ENCODE results near the gene CCL15.

The CCL15 gene

GRCh38 chr17:35988164-35988563 is 13.2 kb downstream of the CCL15 start:
- DNase-seq: no peak

- no peak for DNase-seq
These were observed 14.7 kb downstream of the CCL15 start, which contains the start of gene CCL14 for GRCh38 chr17:35986643-35987042. TSS of gene CCL14 (minus strand) at chr17:35986729. CDS start at chr17:35986649, 80 bp downstream.

- no peak for DNase-seq
These were observed 17.2 kb downstream of the CCL15 start for GRCh38 chr17:35984140-35984539.

- DNase-seq: no peak
These were observed 18.8 kb downstream of the CCL15 start for GRCh38 chr17:35982409-35983191.

GRCh38 chr17:35981908-35982330 is 19.4 kb downstream of the CCL15 start:
- DNase-seq: no peak

- DNase-seq: no peak
These were observed 20.1 kb downstream of the CCL15 start, which contains the start of gene CCL16 for GRCh38 chr17:35981246-35981645. TSS of gene CCL16 (minus strand) at chr17:35981497. CDS start at chr17:35981420, 77 bp downstream.

- DNase-seq: no peak
These were observed 23.0 kb downstream of the CCL15 start for GRCh38 chr17:35978346-35978745.

- DNase-seq: no peak
These were observed 23.8 kb downstream of the CCL15 start for GRCh38 chr17:35977509-35977908.

GRCh38 chr17:35973333-35974260 is 27.8 kb downstream of the CCL15 start:
- peak; percentile 18 for DNase-seq

GRCh38 chr17:35972945-35973332 is 28.4 kb downstream of the CCL15 start:
- DNase-seq: no peak

GRCh38 chr17:35972535-35972934 is 28.8 kb downstream of the CCL15 start:
- no peak for DNase-seq

- no peak for DNase-seq
These were observed 29.3 kb downstream of the CCL15 start for GRCh38 chr17:35972066-35972465.

GRCh38 chr17:35969558-35970380 is 31.6 kb downstream of the CCL15 start:
- DNase-seq: peak; percentile 56

GRCh38 chr17:35968520-35969054 is 32.8 kb downstream of the CCL15 start:
- no peak for DNase-seq

- DNase-seq: no peak
These were observed 36.1 kb downstream of the CCL15 start for GRCh38 chr17:35965272-35965671.

GRCh38 chr17:35963663-35964062 is 37.7 kb downstream of the CCL15 start:
- DNase-seq: no peak

- DNase-seq: no peak
These were observed 47.6 kb downstream of the CCL15 start for GRCh38 chr17:35953720-35954119.

- no peak for DNase-seq
These were observed 52.0 kb downstream of the CCL15 start for GRCh38 chr17:35949401-35949800.

GRCh38 chr17:35948092-35948491 is 53.3 kb downstream of the CCL15 start:
- DNase-seq: no peak
